SK-N-MC (cell line): ENCODE results near the gene TNIK.

Experiments used
- EZH2 ChIP-seq: fragments of 200-600 bp; sonication (generic); IDR thresholded peaks from one replicate; pipeline ENCODE4 v1.6.1; 2017; ENCODE audit warnings: antibody characterized with exemption
- FOXP2 ChIP-seq: optimal IDR thresholded peaks from 2 replicates; pipeline ENCODE3; 2011; ENCODE audit warnings: mild to moderate bottlenecking, moderate library complexity; ENCODE audit not compliant: insufficient read depth; ENCODE audit errors: extremely low read length, control extremely low read depth
- POLR2AphosphoS5 ChIP-seq: IDR thresholded peaks from 2 replicates; pipeline ENCODE4 v1.6.1; 2012; ENCODE audit warnings: mild to moderate bottlenecking, low read depth, low read length, borderline replicate concordance

GRCh38 chr3:171093462-171093861 lies 366.7 kb downstream of the TNIK start:
- TF ChIP-seq POLR2AphosphoS5: no peak
- no peak for TF ChIP-seq EZH2
- TF ChIP-seq FOXP2: no peak
